Measurements from ENCODE around the gene BLMH. TPM values are rescaled to one million over a fixed set of nuclear protein-coding genes. Genes with fewer than 3 reads are reported as not detected.
A peak's percentile ranks its signal among the peaks of the same experiment; 100 is the strongest.

The BLMH gene
- total and polyA plus RNA-seq, 2 experiments from 2014 or later: 36.4 to 58.7 TPM

GRCh38 chr17:30237296-30238002 lies 54.3 kb downstream of the BLMH start:
- no peaks in the 10 kb centered on the region for H3K9me2 ChIP-seq (ENCODE audit: insufficient read depth)
- Mint-ChIP-seq H3K36me3 (ENCODE audit: low read depth) (peaks cover 5% of the 10 kb centered on the region; the same call in 2 of the 3 replicates), H3K4me3 (peak overlapping the region; percentile 74), H3K9me3 (peaks cover 9% of the 10 kb centered on the region), H3K27ac (no peak overlapping the region), H3K4me1 (peaks cover 26% of the 10 kb centered on the region), H3K27me3 (ENCODE audit: insufficient read depth, low read depth, poor library complexity) (peaks cover 64% of the 10 kb centered on the region)
- H3K4me1 ChIP-seq (ENCODE audit: insufficient read depth): peaks cover 27% of the 10 kb centered on the region
- peak; percentile 47 for DNase-seq (ENCODE audit: low spot score)
- peaks cover 75% of the 10 kb centered on the region for H3K27me3 ChIP-seq (ENCODE audit: insufficient read depth)
- TF ChIP-seq STAT1 (IDR thresholded peaks at IDR 0.05; ENCODE audit: unreplicated experiment) (no peak), CTCF (conservative IDR thresholded peaks at IDR 0.05; ENCODE audit: low read depth in 2 of 2) (no peak), POLR2AphosphoS5 (IDR thresholded peaks at IDR 0.05; ENCODE audit: low read depth) (no peak), CREB1 (CRISPR knock-in tag; IDR thresholded peaks at IDR 0.05; ENCODE audit: low read depth) (no peak), ZNF462 (CRISPR knock-in tag; IDR thresholded peaks at IDR 0.05) (no peak), ETS1 (IDR thresholded peaks at IDR 0.05) (no peak), NANOG (IDR thresholded peaks at IDR 0.05; ENCODE audit: borderline replicate concordance) (no peak), EZH2 (IDR thresholded peaks at IDR 0.05; ENCODE audit: low read depth, unreplicated experiment) (no peak), ZNF114 (CRISPR knock-in tag; IDR thresholded peaks at IDR 0.05) (no peak), ZNF331 (CRISPR knock-in tag; IDR thresholded peaks at IDR 0.05; ENCODE audit: low read depth) (no peak), EZH2phosphoT487 (IDR thresholded peaks at IDR 0.05; ENCODE audit: unreplicated experiment) (no peak), REST (IDR thresholded peaks at IDR 0.05; ENCODE audit: unreplicated experiment) (no peak), JUNB (IDR thresholded peaks at IDR 0.05; ENCODE audit: unreplicated experiment) (no peak)
- H4K20me1 ChIP-seq (replicated peaks; ENCODE audit: insufficient read depth): no peaks in the 10 kb centered on the region
- H3K36me3 ChIP-seq (ENCODE audit: insufficient read depth): no peaks in the 10 kb centered on the region
- no peaks in the 10 kb centered on the region for H3F3A ChIP-seq (replicated peaks; ENCODE audit: low read depth)
- peak; percentile 4 for ATAC-seq
- H3K27ac ChIP-seq (ENCODE audit: low read depth): no peak overlapping the region
- no peaks in the 10 kb centered on the region for H3K79me2 ChIP-seq (replicated peaks; ENCODE audit: insufficient read depth)
- peak overlapping the region; percentile 95 for H2AFZ ChIP-seq
- H3K4me3 ChIP-seq: peak overlapping the region; percentile 66
- H3K4me2 ChIP-seq: peak overlapping the region; percentile 92
